Activated T-cell treated with anti-CD3 and anti-CD28 coated beads for 24 hours (primary cell): ENCODE data around the gene PHACTR3.
"Not testable (repeated sequence)": the region's sequence is repeated elsewhere in the genome, so short reads cannot be mapped to it uniquely, and the experiment has no call there.

ENCODE experiments used
- DNase-seq: peaks from one replicate; pipeline ENCODE4 v3.0.0-alpha.2; 2020; ENCODE audit warnings: low read depth

PHACTR3 gene

DNA sequence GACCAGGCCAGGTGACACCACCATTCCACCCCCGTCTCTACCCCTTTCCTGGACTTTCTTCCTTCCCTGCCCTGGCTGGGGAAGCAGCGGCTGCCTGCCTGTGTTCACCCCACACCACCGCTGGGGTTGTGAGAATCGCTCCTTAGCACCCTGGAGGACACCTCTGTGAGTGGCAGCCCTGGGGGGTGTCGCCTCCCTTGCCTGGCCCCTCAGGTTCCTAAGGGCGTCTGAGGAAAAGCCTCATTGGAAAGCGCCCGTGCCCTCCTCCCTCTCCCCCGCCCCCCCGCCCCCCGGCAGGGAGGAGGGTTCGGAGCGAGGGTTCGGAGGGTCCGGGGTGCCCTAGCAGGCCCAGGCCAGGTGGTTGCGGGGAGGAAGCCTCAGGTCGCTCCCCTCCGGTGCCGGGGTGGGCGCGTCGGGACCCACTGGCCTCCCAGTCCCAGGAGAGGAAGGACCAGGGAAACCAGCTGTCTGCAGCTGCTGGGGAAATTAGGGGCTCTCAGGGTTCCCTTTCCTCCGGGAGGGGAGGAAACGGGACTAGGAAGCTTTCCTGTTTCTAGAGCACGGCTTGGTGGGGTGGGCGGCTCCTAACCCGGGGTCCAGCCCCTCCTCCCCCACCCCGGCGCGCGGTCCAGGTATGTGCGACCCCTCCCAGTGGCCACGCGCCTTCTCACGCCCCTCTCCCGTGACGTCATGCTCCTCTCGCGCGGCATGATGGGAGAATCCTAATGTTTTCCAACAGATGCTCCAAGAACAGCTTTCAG lies at the start of gene PHACTR3:
TSS of gene PHACTR3 (plus strand) at position 760 of the 761 bp plus-strand sequence. CDS start 475 bp downstream, outside the sequence.
- DNase-seq: no peak

DNA sequence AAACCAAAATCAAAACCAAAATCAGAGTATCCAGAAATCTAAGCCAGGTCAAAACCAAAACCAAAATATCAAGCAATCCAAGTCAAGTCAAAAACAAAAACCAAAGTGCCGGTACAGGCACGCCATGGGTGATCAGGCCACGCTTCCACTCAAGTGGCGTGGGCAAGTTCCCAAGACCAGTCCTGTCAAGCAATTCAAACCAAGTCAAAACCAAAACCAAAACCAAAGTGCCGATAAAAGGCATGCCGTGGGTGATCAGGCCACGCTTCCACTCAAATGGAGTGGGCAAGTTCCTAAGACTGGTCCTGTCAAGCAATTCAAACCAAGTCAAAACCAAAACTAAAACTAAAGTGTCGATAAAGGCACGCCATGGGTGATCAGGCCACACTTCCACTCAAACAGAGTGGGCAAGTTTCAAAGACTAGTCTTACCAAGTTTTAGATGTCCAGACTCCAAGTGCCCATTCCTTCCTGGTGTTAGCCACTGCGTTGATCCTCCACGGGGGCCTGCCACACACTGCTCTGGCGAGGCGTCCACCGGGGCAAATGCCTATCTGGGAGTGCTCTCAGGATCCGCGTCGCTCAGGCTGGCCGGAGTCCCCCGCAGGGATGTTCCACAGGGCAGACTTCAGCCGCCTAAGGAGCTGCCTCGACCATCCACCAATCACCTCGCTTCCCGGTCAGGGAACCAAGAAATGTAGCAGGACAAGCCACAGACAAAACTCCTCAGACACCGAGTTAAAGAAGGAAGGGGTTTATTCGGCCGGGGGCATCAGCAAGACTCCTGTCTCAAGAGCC lies 46.4 kb upstream of the PHACTR3 start:
- not testable (repeated sequence) for DNase-seq

DNA sequence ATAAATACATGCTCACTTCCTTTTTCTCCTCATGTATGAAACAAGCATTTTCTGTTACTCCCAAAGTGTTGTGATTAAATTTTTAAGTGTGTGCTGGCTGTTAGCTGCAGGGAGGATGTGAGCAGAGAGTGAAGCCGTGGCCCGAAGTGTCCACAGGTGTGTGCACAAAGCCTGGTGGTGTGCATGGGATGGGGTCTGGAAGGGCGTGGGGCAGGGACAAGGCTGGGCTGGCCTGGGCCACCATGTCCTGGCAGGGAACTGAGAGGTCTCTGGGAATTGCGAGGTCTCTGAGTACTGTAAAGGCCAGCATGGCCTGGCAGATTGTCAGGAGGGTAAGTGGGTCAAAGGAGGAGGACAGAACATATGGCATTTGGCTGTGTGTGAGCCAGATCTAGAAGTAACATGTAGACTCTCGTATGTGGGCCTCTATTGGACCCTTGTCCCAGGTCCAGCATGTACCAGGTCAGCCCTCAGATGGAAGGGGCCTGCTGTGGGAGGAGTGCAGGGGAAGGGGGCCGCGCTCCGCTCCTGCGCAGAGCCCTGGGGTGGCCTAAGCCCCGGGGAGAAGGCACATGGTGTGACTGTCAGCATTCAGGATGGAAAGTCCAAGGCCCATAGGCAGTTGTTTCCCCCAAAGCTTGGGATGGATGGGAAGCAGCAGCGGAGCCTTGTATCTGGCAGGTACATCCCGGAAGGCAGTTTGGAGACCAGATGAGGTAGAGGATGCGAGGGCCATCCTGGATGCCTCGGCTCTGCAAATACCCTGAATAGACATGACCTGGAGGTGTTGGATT lies 45.1 kb upstream of the PHACTR3 start:
- no peak for DNase-seq

DNA sequence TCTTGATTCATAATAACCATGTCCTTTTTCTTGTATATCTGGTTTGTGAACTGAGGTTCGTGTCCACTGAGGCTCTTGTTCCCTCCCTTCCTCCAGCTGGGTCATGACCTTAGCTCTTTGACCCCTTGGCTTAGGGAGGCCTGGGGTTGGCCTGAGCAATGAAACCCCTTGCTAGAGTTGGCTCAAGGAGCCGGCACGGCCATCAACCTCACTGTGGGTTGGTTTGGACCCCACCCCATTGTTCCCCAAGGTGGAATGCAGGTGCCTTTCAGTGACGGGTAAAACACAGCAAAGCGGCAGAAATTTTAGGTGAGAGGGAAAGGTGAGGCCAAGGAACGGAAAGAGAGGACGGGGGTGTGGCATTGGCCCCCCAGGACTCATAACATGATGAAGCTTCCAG lies 44.5 kb upstream of the PHACTR3 start:
- no peak for DNase-seq

DNA sequence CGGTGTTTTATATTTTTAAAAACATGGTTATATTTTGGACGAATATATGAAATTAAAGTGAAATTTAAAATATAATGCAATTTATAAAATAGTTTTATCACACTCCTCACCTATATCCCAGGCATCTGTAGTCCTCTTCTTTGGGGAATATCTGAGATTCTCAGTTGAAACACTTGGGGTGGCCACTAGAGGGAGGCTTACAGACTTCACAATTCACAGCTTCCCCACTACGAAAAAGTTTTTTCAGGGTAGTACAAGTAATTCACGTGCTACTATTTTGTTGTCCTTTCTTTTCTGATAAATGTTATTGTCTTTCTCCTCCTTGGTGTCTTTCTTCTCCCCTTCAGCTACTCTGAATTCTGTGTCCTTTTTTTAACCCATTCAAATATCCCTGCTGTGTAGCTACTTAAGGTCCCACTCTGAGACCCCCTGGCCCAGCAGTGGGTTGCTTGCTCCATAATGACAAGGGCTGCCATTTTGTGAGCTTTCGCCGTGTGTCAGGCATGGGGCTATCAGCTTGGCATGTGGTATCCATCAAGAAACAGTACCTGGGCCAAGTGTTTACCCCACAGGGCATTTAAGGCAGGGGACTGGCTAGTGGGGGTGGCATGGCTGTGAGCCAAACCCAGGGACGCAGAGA lies 43.6 kb upstream of the PHACTR3 start:
- DNase-seq: no peak

DNA sequence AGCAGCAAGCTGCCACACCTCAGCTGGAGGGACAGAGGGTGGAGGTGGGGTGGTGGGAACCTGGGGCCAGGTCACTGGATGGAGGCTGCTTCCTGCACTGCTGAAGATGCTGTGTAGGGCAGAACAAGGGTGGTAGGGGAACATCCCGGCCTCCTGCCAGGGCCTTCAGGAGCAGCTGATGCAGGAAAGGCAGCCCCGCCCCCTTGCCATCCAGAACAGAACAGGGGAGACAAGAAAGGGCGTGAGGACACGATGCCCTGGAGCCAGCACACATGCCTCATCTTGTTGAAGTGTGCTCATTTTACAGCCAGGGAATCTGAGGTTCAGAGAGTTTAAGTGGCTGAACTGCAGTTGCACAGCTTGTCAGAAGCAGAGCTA lies 43.1 kb upstream of the PHACTR3 start:
- DNase-seq: no peak

DNA sequence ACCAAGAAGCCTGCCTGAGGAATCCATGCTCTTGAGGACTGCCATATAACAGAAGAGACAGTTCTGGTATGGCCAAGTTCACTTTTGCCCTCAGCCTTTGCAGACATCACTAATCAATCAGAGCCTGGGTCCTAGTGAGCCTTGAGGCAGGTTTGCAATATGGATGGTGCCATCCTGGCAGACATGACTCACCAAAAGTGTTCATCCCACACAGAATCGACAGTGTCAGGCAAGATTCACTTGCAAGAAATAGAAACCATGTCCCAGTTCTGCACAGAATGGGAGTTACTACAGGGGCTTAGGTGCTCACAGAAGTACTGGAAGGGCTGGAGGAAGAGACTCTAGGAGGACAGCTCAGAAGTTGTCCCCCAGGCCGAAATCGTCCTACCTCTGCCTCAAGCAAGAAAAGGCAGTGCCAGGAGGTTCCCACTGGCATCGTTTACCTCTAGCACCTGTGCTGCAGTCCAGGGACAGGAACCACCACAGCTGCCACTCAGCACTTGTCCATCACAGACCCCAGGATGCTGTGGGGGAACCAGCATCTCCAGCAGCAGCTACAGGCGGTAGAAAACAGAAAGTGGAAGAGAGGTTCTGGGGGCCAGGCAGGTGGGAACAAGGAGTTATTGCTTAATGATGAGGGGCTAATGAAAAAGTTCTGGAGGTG lies 42.6 kb upstream of the PHACTR3 start:
- no peak for DNase-seq

DNA sequence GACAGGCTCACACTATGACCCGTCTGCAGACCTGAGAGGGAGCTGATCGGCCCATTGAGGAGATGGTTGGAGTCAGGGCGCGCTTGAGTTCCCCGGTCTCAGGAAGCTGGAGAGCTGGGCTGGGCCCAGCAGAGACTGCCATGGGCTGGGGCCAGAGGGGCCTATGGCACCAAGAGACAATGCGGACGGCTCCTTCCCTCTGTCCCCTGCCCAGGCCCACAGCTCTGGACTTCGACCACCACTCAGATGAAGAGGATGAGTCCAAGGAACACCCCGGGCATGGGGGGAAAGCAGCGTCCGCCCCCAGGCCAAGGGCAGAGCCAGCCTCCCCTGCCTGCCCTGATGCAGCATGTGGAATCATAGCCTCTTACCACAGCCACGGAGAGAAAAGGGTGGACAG lies 40.2 kb upstream of the PHACTR3 start:
- DNase-seq: no peak

DNA sequence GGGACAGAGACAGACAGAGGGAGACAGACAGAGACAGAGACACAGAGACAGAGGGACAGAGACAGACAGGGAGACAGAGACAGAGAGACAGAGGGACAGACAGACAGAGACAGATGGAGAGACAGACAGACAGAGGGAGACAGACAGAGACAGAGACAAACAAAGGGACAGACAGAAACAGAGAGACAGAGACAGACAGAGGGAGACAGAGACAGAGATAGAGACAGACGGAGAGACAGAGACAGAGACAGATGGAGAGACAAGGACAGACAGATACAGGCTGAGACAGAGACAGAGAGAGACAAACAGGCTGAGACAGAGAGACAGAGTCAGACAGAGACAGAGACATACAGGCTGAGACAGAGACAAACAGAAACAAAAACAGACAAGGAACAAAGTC lies 39.4 kb upstream of the PHACTR3 start:
- DNase-seq: no peak

DNA sequence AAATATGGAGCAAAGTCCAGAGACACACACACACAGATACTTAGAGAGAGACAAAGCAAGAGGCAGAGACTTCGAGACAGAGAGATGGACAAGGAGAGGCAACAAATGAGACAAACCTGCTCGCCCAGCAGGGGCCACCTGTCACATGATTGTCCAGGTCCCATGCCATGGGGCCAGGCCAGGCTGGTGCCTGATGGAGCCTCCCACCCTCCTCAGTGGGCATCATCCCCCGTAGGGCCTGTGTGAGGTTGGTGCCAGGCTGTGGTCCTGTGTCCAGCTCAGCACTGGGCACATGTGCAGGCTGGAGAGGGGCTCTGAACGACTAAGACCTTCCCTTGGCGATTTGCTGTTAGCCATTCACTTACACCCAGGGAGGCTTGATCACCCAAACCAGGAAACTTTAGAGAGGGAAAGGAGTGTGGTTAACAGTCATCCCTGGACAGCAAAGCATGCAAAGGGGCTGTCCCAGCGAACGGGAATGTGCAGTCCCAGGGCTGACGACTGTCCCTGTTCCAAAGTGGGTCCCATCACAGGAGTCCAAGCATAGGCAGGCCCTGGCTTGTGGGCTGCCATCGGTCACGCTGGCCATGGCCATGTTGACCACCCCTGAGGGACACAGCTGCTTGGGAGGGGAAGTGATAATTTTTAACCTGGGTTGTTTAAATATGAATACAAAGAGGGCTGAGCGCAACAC lies 38.4 kb upstream of the PHACTR3 start:
- no peak for DNase-seq

DNA sequence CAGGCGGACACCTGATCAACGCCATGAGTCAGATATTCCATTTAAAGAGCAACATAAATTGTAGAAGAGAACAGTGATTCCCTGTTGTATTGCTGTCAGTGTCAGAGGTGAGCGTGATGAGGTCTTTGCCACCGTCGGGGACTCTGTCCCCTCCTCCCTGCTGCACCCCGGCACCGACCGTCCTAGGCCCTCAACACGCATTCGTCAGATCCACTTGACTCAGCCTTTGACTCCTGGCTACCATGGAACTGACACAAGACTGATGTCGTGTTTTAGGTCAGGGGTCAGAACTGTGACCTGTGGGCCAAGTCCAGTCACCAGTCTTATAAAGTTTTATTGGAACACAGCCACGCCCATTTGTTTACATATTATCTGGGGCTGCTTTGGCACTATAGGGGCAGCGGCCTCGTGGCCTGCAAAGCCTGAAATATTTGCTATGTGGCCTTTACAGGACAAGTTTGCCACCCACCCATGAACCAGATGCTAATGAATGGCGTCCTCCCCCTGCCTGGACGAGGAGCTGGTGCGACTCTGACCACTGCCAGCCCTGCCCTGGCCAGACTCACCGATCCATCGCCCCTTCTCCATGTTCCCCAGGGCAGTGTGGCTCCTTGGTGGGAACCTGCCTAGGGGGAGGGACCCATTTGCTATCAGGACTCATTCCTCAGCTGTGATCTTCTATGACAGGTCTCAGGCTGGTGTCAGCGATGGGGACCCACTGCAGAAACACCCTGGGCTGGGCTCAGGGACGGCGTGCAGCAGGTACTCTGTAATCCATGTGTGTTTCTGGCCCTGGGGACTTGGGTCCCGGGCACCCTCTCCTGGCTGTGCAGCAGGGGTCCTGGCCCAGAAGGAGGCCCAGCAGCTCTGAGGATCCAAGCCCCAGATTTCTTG lies 37.5 kb upstream of the PHACTR3 start:
- no peak for DNase-seq

DNA sequence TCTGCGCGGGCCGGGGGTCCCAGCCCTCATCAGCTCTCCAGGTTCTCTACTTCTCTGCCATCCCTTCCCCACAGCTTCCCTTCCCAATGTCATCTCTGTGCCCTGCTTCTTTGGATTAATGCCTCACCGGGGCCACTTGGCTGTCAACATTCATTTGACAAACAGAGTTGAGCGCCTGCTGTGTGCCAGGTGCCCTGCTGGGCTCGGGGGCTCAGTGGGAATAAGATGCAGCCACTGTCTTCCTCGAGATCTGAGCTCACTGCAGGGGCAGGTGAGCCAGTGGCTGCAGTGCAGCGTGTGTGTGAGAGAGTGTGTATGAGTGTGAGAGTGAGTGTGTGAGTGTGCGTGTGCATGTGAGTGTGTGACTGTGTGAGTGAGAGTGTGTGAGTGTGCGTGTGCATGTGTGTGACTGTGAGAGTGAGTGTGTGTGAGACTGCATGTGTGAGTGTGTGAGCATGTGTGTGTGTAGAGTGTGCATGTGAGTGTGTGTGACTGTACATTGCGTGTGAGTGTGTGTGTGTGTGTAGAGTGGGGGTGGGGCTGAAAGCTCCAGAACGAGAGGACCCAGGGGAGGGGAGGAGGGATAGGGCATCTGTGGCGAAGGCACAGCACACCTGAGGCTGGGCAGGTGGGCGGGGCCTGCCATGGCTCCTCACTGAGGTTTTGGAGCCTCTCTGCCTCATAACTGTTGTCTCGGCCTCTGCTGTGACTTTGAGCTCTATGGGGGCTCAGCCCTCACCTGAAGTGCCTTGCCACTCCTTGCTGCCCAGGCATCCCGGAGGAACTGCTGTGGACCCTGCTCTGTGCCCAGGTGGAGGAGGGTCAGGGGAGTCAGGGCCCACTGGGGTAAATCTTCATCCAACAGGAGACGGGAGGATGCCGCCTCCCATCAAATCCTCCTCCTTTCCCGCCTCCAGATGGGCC lies 36.5 kb upstream of the PHACTR3 start:
- DNase-seq: no peak

DNA sequence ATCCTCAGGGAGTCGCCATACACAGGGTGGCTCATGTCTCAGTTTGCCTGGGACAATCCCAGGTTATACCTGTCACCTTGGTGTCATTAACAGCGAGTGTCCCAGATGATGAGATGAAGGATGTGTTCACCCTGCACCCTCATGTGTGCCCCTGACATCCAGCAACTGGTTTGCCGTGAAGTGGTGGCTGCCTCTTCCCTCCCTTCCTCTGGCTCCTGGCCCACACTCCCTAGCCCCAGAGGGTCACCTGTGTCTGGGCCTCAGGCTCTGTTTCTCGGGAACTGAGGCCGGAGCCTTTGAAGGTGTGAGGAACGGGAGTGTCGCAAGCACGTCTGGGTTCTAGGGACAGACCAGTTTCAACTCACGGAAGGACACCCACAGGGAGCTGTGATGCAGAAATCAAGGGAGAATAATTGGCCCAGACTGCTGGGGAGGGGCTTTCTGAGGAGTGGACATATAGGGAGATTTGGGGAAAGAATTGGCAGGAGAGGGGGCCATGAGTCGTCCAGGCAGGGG lies 35.8 kb upstream of the PHACTR3 start:
- DNase-seq: no peak

DNA sequence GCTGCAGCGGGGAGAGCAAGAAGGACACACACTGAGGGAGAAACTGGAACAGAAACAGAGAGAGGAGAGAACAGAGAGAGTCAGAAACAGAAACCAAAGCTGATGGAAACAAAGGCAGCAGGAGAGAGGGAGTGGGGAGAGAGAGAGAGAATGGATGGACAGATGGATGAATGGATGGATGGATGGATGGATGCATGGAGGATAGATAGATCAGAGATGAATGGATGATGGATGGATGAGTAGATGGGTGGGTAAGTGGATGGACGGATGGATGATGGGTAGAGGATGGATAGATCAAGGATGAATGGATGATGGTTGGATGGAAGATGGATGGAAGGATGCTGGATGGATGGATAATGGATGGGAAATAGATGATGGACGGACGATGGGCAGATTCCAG lies 35.0 kb upstream of the PHACTR3 start:
- DNase-seq: no peak

DNA sequence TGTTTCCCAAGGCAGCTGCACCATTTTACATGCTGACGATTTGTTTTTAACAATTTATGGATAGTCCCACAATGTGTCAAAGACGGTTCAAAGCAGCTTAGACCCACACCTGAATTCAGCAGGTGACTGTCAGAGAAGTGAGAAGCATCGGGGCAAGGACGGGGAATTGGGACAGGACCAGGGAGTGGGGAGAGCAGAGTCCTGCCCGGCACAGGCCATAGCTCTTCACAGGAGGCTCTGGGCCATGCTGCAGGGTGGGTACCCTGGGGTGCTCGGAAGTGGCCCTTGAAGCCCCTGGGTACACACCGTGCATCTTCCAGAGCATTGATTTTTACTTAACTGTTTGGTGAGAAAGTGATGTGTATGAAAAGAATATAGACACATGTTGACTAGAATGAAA lies 33.2 kb upstream of the PHACTR3 start:
- no peak for DNase-seq

DNA sequence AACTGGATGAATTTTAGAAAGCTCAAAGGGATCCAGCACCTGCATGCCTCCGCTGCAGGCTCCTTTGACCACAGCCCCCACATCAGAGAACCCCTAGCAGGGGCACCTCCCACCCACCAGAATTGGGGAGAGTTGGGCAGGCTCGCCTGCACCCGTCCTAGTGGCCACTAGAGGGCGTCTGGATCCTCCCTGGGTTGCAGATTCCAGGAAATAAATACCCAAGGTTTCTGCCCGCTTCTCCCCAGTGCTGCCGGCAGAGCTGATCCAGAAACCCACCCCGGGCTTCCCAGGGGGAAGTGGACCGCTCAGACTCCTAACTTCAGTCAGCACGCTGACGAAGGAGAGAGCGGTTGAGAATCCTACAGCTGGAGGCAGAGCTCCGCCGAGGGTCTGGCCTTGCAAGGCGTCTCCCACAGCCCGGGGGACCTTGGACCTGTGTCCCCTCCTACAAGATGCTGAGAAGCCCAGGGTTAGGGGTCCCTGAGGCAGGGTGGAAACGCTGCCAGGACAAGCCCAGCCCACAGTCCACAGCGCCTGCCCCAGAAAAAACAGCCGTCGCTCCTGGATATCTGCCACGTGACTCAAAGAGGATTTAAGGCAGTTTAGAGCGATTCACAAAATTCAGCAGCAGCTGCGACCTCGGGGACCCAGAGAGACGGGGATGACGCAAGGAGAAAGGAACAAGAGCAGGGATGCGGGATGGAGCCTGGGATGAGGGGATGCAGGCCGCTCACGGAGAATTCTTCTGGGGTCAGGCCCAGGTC lies 32.6 kb upstream of the PHACTR3 start:
- peak; percentile 38 for DNase-seq

DNA sequence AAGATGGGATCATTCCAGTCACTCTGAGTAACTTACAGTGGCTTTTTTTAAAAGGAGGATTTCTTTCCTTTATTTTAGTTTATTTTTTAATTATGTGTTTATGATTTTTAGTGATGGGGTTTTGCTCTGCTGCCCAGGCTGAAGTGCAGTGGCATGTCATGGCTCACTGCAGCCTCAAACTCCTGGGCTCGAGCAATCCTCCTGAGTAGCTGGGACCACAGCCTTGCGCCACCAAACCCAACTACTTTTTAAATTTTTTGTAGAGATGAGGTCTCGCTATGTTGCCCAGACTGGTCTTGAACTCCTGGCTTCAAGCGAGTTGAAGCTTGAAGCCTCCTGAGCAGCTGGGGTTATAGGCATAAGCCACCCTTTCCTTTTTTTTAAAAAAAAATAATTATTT lies 31.8 kb upstream of the PHACTR3 start:
- DNase-seq: no peak

DNA sequence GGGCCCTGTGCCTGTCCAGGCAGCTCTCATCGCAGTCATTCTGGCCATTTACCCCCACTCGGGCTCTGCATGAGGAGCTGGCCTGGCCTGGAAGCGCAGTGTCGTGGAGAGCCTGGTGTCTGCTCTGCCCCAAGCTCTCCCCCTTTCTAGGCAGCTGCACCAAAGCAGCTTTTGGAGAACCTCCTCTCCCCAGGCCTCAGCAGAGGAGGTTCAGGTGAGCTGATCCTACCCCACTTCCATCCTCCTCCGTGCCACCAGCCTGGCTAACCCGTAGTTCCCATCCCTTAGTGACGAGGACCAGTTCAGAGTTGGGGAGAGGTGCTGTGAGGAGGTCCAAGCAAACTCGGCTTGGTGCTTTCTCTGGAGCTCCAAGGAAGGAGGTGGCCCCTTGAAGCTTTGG lies 30.5 kb upstream of the PHACTR3 start:
- DNase-seq: no peak
